Measurements from ENCODE around the gene AHCTF1.
A peak's percentile ranks its signal among the peaks of the same experiment; 100 is the strongest.
"Not testable (repeated sequence)": the region's sequence is repeated elsewhere in the genome, so short reads cannot be mapped to it uniquely, and the experiment has no call there.

Gene AHCTF1

GRCh38 chr1:246921481-246921880 lies 10.3 kb downstream of the AHCTF1 start:
- no peak for DNase-seq (ENCODE audit: low spot score)

GRCh38 chr1:246919902-246920301 lies 11.8 kb downstream of the AHCTF1 start:
- DNase-seq (ENCODE audit: low spot score) = no peak

- not testable (repeated sequence) for DNase-seq (ENCODE audit: low spot score)
Measured at GRCh38 chr1:246916026-246916923, 15.5 kb downstream of the AHCTF1 start.

- peak; percentile 30 for DNase-seq (ENCODE audit: low spot score)
Measured at GRCh38 chr1:246907472-246907871, 24.3 kb downstream of the AHCTF1 start.

- DNase-seq (ENCODE audit: low spot score) = no peak
Measured at GRCh38 chr1:246906833-246907232, 24.9 kb downstream of the AHCTF1 start.

- no peak for DNase-seq (ENCODE audit: low spot score)
Measured at GRCh38 chr1:246901874-246902273, 29.9 kb downstream of the AHCTF1 start.

- DNase-seq (ENCODE audit: low spot score) = no peak
Measured at GRCh38 chr1:246897302-246897701, 34.4 kb downstream of the AHCTF1 start.

GRCh38 chr1:246893191-246893939 lies 38.4 kb downstream of the AHCTF1 start:
- no peak for DNase-seq (ENCODE audit: low spot score)

- no peak for DNase-seq (ENCODE audit: low spot score)
Measured at GRCh38 chr1:246891105-246891504, 40.6 kb downstream of the AHCTF1 start.

- DNase-seq (ENCODE audit: low spot score) = no peak
Measured at GRCh38 chr1:246888522-246888921, 43.2 kb downstream of the AHCTF1 start.

- DNase-seq (ENCODE audit: low spot score) = not testable (repeated sequence)
Measured at GRCh38 chr1:246885389-246885788, 46.4 kb downstream of the AHCTF1 start.

- DNase-seq (ENCODE audit: low spot score) = no peak
Measured at GRCh38 chr1:246878551-246878950, 53.2 kb downstream of the AHCTF1 start.

GRCh38 chr1:246876431-246876830 lies 55.3 kb downstream of the AHCTF1 start:
- DNase-seq (ENCODE audit: low spot score) = no peak

- no peak for DNase-seq (ENCODE audit: low spot score)
Measured at GRCh38 chr1:246875041-246876026, 56.4 kb downstream of the AHCTF1 start.

GRCh38 chr1:246865921-246866320 lies 65.8 kb downstream of the AHCTF1 start:
- DNase-seq (ENCODE audit: low spot score) = no peak

- not testable (repeated sequence) for DNase-seq (ENCODE audit: low spot score)
Measured at GRCh38 chr1:246863791-246864190, 68.0 kb downstream of the AHCTF1 start.

- no peak for DNase-seq (ENCODE audit: low spot score)
Measured at GRCh38 chr1:246860401-246860800, 71.3 kb downstream of the AHCTF1 start.

- no peak for DNase-seq (ENCODE audit: low spot score)
Measured at GRCh38 chr1:246856371-246856770, 75.4 kb downstream of the AHCTF1 start.

GRCh38 chr1:246850640-246851039 lies 81.1 kb downstream of the AHCTF1 start:
- peak; percentile 16 for DNase-seq (ENCODE audit: low spot score)

GRCh38 chr1:246843876-246844275 lies 87.9 kb downstream of the AHCTF1 start:
- no peak for DNase-seq (ENCODE audit: low spot score)

- DNase-seq (ENCODE audit: low spot score) = not testable (repeated sequence)
Measured at GRCh38 chr1:246840761-246841160, 91.0 kb downstream of the AHCTF1 start.

GRCh38 chr1:246838118-246838456 lies 93.7 kb downstream of the AHCTF1 start:
- no peak for DNase-seq (ENCODE audit: low spot score)
